ENCODE data around the gene CLCA2.

The CLCA2 gene, protein sequence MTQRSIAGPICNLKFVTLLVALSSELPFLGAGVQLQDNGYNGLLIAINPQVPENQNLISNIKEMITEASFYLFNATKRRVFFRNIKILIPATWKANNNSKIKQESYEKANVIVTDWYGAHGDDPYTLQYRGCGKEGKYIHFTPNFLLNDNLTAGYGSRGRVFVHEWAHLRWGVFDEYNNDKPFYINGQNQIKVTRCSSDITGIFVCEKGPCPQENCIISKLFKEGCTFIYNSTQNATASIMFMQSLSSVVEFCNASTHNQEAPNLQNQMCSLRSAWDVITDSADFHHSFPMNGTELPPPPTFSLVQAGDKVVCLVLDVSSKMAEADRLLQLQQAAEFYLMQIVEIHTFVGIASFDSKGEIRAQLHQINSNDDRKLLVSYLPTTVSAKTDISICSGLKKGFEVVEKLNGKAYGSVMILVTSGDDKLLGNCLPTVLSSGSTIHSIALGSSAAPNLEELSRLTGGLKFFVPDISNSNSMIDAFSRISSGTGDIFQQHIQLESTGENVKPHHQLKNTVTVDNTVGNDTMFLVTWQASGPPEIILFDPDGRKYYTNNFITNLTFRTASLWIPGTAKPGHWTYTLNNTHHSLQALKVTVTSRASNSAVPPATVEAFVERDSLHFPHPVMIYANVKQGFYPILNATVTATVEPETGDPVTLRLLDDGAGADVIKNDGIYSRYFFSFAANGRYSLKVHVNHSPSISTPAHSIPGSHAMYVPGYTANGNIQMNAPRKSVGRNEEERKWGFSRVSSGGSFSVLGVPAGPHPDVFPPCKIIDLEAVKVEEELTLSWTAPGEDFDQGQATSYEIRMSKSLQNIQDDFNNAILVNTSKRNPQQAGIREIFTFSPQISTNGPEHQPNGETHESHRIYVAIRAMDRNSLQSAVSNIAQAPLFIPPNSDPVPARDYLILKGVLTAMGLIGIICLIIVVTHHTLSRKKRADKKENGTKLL

DNA sequence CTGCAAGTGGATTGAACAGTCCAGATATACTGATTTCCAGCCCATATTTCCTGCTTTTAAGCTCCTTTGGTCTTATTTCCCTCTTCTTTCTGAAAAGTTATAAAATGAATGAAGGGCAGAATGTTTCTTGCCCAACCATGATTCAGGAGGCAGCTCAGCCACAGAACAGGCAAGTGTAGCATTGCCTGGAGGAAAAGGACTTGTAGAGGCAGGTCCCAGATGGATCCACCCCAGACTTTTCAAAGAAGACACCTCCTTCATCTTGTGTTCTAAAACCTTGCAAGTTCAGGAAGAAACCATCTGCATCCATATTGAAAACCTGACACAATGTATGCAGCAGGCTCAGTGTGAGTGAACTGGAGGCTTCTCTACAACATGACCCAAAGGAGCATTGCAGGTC, at the start of gene CLCA2:
TSS of gene CLCA2 (plus strand) at position 299 of the 400 bp plus-strand sequence. CDS start at position 376, 77 bp downstream.
- no peak for DNase-seq (ENCODE audit: low read depth)

GRCh38 chr1:86375688-86376087, 48.3 kb upstream of the CLCA2 start:
- DNase-seq (ENCODE audit: low read depth) = no peak

GRCh38 chr1:86377341-86377740, 46.6 kb upstream of the CLCA2 start:
- no peak for DNase-seq (ENCODE audit: low read depth)

GRCh38 chr1:86378813-86379212, 45.2 kb upstream of the CLCA2 start:
- DNase-seq (ENCODE audit: low read depth) = no peak

DNA sequence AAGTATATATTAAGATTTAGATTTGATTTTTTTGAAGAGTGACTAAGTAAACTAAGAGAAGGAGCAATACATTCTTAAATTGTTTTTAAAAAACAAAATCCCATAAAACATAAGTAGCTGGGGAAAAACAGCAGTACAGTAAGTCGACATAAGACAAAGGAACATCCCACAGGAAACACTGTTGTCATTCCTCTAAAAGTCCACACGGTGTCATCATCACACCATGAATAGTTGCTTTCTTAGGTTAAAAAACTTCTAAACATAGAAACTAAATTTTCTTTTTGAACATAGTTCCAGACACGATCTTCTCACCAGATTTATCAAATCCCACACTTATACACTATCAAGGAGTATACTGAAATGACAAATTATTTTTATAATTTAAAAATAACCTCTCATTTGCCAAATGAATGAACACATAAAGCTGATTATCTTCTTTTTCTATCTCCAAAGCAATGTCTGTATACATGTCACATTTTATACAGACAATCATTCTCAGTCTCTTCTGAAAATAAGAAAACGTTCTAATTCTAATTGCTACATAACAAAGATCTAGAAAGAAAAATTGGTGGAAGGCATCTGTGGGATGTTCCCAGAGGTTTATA, 43.6 kb upstream of the CLCA2 start:
- DNase-seq (ENCODE audit: low read depth) = peak; percentile 75

DNA sequence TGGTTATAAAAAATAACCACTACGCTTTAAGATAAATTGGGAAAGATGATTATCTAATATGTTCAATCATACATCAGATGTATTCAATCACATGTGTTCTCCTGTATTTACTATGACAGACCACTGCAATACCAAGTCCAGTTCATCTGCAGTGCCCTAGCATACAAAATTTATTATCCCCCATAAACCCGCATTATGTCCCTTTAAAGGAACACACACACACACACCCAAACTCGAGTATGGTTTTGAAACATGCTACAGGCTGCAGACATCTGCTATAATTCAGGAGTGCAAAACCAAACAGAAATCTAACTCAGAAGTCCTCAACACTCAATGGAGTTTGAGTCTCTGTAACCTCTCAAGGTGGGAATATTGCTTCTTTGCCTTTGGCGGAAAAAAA, 42.7 kb upstream of the CLCA2 start:
- no peak for DNase-seq (ENCODE audit: low read depth)

DNA sequence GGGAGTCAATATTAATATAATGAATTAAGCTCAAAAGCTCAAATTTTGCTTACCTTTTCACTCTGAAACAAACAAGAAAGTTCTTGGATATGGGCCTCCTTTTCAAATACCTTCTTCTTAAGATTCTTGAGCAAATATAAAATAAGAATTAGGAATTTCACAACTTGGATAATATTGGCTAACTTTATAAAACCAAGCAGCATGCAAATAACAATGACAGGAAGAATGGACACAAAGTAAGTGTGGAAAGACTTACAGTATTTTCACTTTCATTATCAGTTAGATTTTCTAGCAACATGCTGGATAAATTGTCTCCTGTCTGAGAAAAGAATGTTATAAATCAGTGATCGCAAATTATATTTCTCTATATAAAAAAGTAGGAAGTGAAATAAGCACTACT, 41.1 kb upstream of the CLCA2 start:
- DNase-seq (ENCODE audit: low read depth) = no peak

GRCh38 chr1:86387916-86388627, 35.9 kb upstream of the CLCA2 start:
- no peak for DNase-seq (ENCODE audit: low read depth)

GRCh38 chr1:86388777-86389176, 35.2 kb upstream of the CLCA2 start:
- no peak for DNase-seq (ENCODE audit: low read depth)

DNA sequence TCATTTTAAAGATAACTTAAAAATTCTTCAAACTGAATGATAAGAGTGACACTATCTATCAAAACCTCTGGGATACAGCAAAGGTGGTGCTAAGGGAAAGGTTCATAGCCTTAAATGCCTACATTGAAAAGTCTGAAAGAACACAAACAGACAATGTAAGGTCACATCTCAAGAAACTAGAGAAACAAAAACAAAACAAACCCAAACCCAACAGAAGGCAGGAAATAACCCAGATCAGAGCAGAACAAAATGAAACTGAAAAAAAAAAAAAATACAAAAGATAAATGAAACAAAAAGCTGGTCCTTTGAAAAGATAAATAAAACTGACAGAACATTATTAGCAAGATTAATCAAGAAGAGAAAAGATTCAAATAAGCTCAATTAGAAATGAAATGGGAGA, 34.7 kb upstream of the CLCA2 start:
- DNase-seq (ENCODE audit: low read depth) = no peak

- peak; percentile 62 for DNase-seq (ENCODE audit: low read depth)
Measured at GRCh38 chr1:86394416-86394815, 29.6 kb upstream of the CLCA2 start.

- DNase-seq (ENCODE audit: low read depth) = peak; percentile 87
Measured at GRCh38 chr1:86395751-86396497, 28.0 kb upstream of the CLCA2 start, which contains the start of gene ODF2L. TSS of gene ODF2L (minus strand) at chr1:86396323. CDS start at chr1:86387027, 9,296 bp downstream.

- no peak for DNase-seq (ENCODE audit: low read depth)
Measured at GRCh38 chr1:86396498-86396890, 27.5 kb upstream of the CLCA2 start.

GRCh38 chr1:86409416-86410021, 14.5 kb upstream of the CLCA2 start:
- peak; percentile 26 for DNase-seq (ENCODE audit: low read depth)

DNA sequence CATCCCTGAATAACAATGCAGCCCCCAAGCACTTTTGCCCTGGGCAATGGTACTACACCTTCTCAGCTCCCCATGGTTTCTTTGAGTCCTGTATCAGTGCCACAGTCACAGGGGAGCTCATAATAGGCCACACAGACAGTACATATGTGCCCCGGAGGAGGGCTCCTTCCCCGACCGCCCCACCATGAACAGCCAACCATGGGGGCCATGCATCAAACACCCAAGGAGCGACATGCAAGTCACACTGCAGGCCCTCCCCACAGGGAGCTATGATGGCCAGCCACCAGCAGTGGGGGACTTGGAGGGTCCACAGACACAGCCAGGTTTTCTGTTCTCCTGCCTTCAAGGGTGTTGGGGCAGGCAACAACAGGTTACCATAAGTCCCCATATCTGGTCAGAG, 13.1 kb upstream of the CLCA2 start:
- DNase-seq (ENCODE audit: low read depth) = no peak

DNA sequence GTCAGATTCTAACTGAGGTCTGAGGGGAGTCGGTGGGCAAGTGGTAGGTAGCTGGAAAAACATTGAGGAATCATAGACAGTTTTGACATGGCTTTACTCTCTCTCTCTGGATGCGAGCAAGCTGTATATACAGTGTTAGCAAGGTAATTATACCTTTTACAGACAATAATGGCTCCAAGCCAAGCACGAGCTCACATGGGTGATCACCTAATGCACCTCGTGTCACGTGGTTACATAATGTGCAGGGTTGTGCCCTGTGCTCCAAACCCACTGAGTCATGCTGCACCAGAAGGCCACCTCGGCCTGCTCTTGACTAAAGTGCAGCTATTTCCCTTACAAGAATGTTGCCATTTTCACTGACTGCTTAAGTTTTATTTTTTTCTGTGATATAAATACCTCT, 7.6 kb upstream of the CLCA2 start:
- peak; percentile 17 for DNase-seq (ENCODE audit: low read depth)

DNA sequence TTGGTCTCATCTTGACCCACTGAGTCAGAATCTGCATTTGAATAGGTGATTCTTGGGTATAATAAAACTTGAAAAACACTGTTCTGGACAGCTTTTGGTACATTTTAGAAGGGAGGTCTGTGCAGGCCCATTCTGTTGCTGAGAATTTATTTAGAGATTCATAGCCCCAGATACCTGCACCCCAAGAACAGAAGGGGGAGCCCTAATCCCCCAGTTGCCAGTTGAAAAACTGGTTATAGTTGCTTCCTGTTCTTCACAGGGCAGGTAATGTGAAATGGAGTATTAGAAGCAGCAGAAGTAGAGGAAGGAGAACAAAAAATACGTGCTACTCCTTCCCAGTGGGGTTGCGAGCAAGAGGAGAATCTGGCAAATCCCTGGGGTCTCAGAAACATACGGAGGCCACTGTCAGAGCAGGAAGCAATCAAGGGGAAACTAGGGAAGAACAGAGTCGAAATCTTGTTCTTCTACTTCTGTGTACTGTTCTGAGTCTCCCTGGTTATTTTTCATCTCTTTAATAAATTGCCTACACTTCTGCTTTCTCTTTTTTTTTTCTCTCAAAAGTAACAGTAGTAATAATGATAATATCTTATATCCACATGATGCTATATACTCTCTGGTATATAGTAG, 4.6 kb upstream of the CLCA2 start:
- peak; percentile 57 for DNase-seq (ENCODE audit: low read depth)

- DNase-seq (ENCODE audit: low read depth) = peak; percentile 8
Measured at GRCh38 chr1:86421601-86422280, 2.2 kb upstream of the CLCA2 start.

- no peak for DNase-seq (ENCODE audit: low read depth)
Measured at GRCh38 chr1:86423473-86423872, 498 bp upstream of the CLCA2 start.
